Activated CD4-positive, CD25-positive, alpha-beta regulatory T cell treated with anti-CD3 and anti-CD28 coated beads, Interleukin-2, amount 50 U/mL, for 16 hours (primary cell): Measurements from ENCODE around the gene SOX5.
"Not testable (repeated sequence)": the region's sequence is repeated elsewhere in the genome, so short reads cannot be mapped to it uniquely, and the experiment has no call there.

ENCODE experiments used
- DNase-seq: peaks from one replicate; pipeline ENCODE4 v3.0.0-alpha.2; 2020; ENCODE audit warnings: low read depth, low spot score

Gene SOX5

GRCh38 chr12:23909551-23909950 lies 39.9 kb downstream of the SOX5 start:
- no peak for DNase-seq

- DNase-seq = no peak
These were observed 43.1 kb downstream of the SOX5 start for GRCh38 chr12:23906329-23906728.

- DNase-seq = no peak
These were observed 50.0 kb downstream of the SOX5 start for GRCh38 chr12:23899434-23899833.

- DNase-seq = no peak
These were observed 51.3 kb downstream of the SOX5 start for GRCh38 chr12:23898121-23898520.

GRCh38 chr12:23895792-23896218 lies 53.7 kb downstream of the SOX5 start:
- DNase-seq = no peak

- no peak for DNase-seq
These were observed 55.9 kb downstream of the SOX5 start for GRCh38 chr12:23893611-23894010.

GRCh38 chr12:23891115-23891514 lies 58.4 kb downstream of the SOX5 start:
- no peak for DNase-seq

- DNase-seq = no peak
These were observed 60.4 kb downstream of the SOX5 start for GRCh38 chr12:23889069-23889440.

- no peak for DNase-seq
These were observed 60.9 kb downstream of the SOX5 start for GRCh38 chr12:23888396-23889068.

GRCh38 chr12:23887055-23887835 lies 62.2 kb downstream of the SOX5 start:
- no peak for DNase-seq

GRCh38 chr12:23885394-23885793 lies 64.1 kb downstream of the SOX5 start:
- DNase-seq = no peak

- no peak for DNase-seq
These were observed 64.6 kb downstream of the SOX5 start for GRCh38 chr12:23884909-23885308.

GRCh38 chr12:23880988-23881387 lies 68.5 kb downstream of the SOX5 start:
- no peak for DNase-seq

- not testable (repeated sequence) for DNase-seq
These were observed 72.9 kb downstream of the SOX5 start for GRCh38 chr12:23876618-23877017.

GRCh38 chr12:23867794-23868193 lies 81.7 kb downstream of the SOX5 start:
- DNase-seq = no peak

- DNase-seq = no peak
These were observed 86.8 kb downstream of the SOX5 start for GRCh38 chr12:23862701-23863100.

- no peak for DNase-seq
These were observed 89.5 kb downstream of the SOX5 start for GRCh38 chr12:23860019-23860418.

GRCh38 chr12:23857178-23857577 lies 92.3 kb downstream of the SOX5 start:
- no peak for DNase-seq

GRCh38 chr12:23855813-23856212 lies 93.7 kb downstream of the SOX5 start:
- no peak for DNase-seq

GRCh38 chr12:23854598-23854997 lies 94.9 kb downstream of the SOX5 start:
- DNase-seq = no peak

- DNase-seq = no peak
These were observed 95.8 kb downstream of the SOX5 start for GRCh38 chr12:23853640-23854039.

- no peak for DNase-seq
These were observed 97.9 kb downstream of the SOX5 start for GRCh38 chr12:23851602-23852001.

GRCh38 chr12:23847857-23848256 lies 101.6 kb downstream of the SOX5 start:
- DNase-seq = no peak
